GM21447 (cell line): ENCODE data around the gene CPLANE1.

ENCODE experiments used
- ATAC-seq: cut with Tn5 transposase; IDR thresholded peaks from one replicate; pipeline ENCODE4 v1.9.1; 2021; ENCODE audit not compliant: unreplicated experiment

The CPLANE1 gene

DNA sequence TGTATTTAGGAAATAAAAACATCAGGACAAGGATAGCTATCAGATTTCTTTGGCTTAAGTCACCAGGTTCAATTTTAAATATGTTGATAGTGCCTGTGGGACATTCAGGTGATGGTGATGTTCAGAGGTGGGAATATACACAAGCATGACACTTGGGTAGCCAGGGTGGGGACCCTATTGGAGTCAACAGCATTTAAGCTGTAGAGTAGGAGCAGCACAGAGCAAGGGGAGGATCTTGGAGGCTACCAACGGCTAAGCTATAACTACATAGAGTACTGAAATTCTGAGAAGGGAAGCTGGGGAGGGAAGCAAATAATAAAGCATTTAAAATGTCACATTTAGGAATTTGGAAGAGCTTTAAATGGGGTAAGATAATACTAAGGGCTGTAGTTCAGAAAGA is 177.7 kb downstream of the CPLANE1 start:
- no peak for ATAC-seq

DNA sequence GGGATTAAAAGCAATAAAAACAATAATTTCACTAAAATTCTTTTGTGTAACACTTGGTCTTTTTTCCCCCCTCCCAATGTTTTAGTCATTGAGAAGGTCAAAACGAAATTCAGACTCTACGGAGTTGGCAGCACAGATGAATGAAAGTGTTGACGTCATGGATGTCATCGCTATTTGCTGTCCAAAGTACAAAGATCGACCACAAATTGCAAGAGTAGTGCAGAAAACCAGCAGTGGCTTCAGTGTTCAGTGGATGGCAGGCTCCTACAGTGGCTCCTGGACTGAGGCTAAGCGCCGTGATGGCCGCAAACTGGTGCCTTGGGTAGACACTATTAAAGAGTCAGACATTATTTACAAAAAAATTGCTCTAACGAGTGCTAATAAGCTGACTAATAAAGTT is 184.7 kb downstream of the CPLANE1 start:
- no peak for ATAC-seq

DNA sequence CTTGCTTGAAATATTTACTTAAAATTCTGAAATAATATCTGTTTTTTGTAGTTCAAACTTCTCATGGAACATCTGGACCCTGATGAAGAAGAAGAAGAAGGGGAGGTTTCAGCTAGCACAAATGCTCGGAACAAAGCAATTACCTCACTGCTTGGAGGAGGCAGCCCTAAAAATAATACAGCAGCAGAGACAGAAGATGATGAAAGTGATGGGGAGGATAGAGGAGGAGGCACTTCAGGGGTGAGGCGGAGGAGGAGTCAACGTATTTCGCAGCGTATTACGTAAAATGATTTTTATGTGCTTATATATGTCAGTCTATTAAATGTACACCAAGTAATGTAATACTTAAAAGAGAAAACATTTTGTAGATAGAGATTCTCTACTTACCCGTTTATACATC is 185.4 kb downstream of the CPLANE1 start:
- no peak for ATAC-seq

DNA sequence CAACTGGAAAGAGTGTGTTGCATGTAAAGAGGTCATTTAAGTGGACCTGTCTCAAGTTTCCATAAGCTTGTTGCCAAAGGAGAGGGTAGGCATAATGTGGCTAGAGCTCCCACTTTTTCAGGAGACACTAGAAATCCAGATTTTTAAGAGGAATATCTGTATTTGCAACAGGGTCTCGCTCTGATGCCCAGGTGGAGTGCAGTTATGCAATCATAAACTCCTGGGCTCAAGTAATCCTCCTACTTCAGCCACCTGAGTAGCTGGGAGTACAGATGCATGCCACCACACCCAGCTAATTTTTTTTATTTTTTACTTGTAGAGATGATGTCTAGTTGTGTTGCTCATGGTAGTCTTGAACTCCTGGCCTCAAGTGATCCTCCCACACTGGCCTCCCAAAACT is 189.1 kb downstream of the CPLANE1 start:
- ATAC-seq: no peak

DNA sequence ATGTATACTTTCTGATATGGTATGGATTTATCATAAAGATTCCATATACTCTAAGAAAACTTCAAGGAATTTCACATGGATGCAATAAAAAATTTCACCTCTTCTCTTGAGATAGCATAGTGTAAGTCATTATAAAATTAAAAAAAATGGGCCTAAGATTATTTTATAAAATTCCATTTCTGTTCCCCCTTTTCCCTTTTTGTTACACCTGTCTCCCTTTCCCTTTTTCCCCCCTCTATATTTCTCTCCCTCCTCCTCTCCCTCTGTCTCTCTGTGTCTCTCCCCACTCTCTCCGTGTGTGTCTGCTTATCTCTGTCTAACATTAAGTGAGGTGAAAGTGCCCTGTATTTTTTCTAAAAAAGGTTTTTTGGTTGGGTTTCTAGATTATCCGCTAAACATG is 192.4 kb downstream of the CPLANE1 start:
- no peak for ATAC-seq
